DMS114 treated with DMSO at 0.1 percent for 48 hours (cell line): ENCODE results near the gene GRM4.

Experiments used
- DNase-seq: peaks from one replicate; lab custom pipeline; 2025; ENCODE audit not compliant: unreplicated experiment; lab: John Stamatoyannopoulos, UW

The GRM4 gene

GRCh38 chr6:34110610-34111009, 35.3 kb downstream of the GRM4 start:
- DNase-seq, result no peak

DNA sequence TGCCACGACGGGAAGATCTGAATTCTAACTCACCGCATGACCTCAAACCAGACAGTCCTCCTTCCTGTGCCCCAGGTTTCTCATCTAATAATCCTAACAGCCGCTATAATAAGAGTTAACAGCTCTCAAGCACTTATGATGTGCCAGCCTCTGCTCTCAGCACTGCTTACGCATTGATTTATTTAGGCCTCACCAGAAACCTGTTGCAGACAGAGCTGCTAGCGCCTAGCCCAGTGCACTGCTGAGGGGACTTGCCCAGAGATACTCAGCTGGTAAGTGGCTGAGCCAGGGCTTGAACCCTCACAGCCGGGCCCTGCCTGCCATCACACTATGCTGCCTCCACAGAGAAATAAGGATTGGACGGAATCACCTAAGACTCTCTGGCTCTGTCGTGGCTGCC, 37.7 kb downstream of the GRM4 start:
- no peak for DNase-seq

DNA sequence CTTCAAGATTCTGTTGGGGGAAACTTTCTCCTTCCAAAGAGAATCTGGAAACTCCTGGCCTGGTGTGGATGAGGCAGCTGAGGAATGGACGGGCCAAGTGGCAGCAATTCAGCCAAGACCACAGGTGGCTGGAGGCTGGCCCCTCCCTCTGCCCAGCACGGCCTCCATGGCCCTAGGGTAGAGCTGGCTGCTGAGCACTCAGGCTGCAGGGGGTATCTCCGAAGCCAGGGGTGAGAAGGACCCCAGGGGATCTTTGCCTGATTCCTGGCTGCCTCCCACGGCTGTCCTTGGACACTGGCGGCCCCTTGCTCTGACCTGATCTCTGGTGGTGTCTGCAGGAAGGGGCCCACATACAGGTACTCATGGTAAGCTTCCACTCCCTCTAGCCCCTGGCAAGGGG, 39.0 kb downstream of the GRM4 start:
- no peak for DNase-seq

DNA sequence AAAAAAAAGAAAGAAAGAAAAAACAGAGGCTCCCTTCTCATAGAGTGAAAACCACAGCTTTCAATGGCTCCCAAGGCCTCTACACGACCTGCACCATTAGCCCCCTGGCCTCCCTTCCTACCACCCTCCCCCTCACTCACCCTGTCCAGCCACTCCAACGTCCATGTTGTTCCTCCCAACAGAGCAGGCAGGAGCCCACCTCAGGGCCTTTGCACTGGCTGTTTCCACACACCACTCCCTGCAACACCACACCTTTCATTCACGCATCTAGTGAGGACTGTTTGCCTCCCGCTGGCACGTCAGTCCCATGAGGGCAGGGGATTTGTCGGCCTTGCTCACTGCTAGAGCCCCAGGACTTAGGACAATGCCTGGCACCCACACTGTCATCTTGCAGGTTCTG, 39.5 kb downstream of the GRM4 start:
- DNase-seq, result no peak

DNA sequence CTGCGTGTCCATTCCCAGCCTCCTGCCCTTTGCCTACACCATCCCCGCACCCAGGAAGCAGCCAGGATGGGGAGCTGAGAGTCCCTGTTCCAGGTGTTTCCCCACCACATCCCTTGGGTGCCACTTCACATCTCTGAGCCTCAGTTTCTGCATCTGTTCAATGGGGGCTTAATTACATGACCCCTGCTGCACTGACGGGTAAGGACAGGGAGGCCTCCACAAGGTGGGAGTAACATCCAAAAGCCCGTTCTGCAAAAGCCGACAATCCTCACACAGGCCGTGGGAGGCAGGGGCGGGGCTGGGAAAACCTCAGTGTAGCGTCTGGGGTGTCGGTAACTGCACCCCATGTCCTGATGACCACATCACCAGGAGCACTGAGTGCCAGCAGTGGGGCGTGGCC, 41.3 kb downstream of the GRM4 start:
- no peak for DNase-seq

- no peak for DNase-seq
Measured at GRCh38 chr6:34104186-34104585, 41.7 kb downstream of the GRM4 start.

- no peak for DNase-seq
Measured at GRCh38 chr6:34103321-34103720, 42.6 kb downstream of the GRM4 start.

DNA sequence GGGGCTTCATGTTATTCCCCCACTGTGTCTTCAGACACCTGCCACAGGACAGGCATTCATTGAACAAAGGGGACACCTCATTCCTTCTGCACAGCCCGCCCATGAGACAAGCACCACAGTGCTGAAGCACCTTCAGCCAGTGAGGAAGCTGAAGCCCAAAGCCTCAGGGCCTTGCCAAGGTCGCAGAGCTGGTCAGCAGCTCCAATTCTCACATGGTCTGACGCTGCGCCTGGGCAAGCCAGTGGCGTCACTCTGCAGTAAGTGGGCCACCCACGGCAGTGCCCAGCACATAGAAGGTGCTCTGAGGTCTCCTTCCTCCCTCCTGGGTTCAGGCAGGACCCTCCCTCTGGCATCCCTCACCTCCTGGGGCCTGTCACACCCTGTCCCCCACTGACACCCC, 43.2 kb downstream of the GRM4 start:
- no peak for DNase-seq

GRCh38 chr6:34102099-34102656, 43.7 kb downstream of the GRM4 start:
- DNase-seq, result no peak

DNA sequence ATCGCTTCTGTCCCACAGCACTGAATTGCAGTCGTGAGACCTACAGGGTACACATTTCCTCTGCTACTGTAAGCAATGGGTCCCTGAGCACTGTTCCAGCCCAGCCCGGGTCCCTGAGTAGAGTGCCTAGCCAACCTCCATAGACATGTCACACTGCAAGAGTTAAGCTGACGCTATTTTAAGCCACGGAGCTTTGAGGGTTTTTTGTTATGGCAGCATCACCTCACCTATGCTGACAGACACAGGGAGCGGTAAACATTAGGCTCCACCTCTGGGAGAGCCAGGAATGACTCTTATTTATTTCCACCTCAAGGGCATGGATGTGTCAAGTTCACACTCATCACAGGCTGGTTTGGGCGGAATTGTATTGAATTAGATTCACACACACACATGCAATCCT, 45.1 kb downstream of the GRM4 start:
- no peak for DNase-seq

GRCh38 chr6:34099878-34100277, 46.0 kb downstream of the GRM4 start:
- no peak for DNase-seq

GRCh38 chr6:34098045-34098936, 47.6 kb downstream of the GRM4 start:
- DNase-seq, result no peak

DNA sequence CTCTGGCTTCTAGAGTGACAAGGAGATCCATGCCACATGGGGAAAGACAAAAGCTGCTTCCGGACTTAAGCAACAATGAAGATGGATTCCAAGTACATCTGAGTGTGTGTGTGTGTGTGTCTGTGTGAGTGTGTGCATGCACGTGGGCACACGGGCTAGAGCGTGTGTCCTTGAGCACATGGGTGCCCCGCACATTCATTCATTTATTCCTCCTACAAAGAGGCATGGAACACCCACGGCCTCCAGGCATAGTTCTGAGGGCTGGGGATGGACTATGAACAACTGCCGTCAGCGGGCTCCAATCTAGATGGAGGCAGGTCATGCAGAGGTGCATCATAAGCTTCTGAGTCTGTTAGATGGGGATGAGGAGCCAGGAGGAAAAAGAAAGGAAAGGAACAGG, 49.1 kb downstream of the GRM4 start:
- no peak for DNase-seq

DNA sequence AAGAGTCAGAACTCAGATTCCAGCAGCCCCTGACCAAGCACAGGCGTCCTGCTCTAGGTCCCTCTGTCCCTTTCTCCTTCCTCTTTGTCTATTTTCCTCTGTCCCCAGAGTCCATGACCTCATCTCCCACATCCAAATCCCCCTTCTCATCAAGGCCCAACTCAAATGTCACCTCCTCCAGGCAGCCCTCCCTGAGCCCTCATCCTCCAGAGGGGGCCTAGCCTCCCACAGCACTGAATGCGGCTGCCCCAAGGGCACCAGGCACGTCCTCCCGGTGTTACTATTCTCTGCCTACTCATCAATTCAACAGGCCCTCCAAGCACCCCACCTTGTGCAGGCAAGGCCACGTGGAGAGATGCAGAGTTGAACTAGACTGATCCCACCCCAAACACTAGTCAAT, 49.7 kb downstream of the GRM4 start:
- DNase-seq, result no peak

DNA sequence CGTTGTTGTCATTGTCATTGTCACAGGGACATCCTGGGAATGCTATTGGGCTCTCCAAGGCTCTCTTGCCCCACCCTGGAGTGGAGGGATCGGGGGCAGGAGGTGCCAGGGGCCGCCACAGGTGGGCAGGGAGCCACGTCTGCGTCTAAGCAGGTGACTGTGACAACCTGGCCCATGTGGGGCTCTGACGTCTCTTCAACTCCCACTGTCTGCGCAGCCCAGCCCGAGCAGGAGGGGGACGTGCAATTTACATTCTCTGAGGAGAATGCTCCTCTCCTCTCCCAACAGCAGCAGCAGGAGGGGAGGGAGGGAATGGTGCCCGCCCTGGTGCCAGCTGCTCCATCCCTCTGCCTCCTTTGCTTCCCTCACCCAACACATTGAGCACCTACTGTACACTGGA, 50.1 kb downstream of the GRM4 start:
- DNase-seq, result no peak

- no peak for DNase-seq
Measured at GRCh38 chr6:34095136-34095505, 50.8 kb downstream of the GRM4 start.

DNA sequence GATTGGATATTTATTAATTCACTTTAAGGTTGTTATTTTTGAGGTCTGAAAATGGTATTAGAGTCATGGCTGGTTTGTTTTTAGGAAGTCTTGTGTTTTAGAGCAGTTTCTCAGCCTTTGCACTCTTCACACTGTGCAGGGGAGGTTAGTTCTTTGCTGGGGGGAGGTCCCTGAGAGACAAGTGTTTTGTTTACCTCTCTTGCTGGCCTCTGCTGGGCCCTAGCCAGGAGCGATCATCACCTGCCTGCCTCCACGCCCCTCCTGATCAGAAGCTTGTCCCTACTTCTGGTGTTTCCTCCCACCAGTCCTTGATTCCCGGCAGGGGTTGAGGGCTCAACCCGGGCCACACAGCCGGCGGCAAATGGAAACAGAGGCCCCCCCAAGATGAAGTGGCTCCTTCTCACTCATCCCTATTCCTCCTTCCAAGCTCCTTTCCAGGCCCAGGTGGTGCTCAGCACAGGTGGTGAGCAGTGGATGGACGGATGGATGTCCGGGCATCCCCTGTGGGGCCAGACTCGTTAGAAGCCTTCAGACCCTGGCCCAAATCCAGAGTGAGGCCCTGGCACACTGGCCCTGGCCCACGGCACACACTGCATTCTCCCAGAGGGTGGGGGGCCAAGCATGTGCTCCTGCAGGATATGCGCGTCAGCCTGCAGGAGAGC, 51.3 kb downstream of the GRM4 start:
- no peak for DNase-seq

DNA sequence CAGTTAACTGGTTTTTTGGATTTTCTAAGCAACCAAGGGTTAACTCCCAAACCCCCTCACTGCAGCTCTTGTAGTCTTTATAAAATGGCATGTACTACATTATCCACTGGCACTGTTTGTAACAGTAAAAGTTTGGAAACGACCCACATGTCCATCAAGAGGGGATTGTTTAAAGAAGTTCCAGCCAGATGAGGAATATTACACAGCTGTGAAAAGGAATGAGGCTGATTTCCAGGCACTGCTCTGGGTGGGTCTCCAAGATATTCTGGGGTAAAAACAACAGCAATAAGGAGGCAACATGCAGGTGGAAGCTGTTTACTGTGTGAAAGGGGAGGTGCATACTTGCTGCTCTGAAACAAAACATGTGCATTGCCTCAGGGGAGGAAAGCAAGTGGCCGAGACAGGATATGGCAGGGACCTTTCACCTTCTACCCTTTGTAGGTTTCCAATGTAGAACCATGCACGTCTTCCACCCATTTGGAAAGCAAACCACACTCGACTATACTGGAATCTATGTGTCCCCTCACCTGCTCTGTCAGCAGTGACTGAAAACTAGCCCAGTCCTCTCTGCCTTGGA, 51.9 kb downstream of the GRM4 start:
- no peak for DNase-seq

DNA sequence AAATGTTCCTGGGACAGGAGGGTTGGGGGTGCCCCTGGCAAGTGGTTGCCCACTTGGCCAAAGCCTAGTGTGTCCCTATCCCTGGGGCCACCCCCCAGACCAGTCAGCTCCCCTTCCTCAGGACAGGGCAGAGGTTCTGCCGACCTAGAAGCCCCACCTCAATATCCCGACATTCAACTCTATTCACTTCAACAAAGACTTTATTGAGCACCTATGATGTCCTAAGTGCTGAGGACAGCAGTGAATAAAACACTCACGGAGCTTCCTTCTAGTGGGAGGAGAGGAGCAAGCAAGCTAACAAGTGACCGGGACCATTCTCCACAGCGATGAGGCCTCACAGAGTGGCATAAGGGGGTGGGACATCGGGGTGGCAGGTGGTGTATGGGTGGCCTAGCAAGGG, 52.7 kb downstream of the GRM4 start:
- DNase-seq, result no peak

- DNase-seq, result no peak
Measured at GRCh38 chr6:34092631-34093030, 53.3 kb downstream of the GRM4 start.

- no peak for DNase-seq
Measured at GRCh38 chr6:34090935-34091334, 55.0 kb downstream of the GRM4 start.

DNA sequence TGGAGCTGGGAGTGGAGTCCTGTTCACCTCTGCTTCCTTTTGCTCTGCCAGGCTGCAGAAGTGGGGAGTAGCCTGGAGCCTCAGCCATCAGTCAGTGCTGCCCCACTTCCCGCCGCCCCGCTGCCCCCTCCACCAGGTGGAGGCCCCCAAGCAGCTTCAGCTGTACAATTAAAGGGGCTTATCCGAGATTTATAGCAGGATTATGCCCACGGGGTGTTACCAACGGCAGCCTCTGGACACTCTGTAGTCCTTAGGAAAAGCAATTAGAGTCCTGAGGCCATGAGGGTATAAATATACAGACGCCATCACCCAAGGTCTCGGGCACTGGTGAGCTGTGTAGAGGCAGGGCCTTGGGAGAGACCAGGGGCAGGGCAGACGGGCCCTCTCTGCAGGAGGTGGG, 55.4 kb downstream of the GRM4 start:
- DNase-seq, result no peak
